Brain pericyte (primary cell): Measurements from ENCODE around the gene COPE.

Experiments used
- DNase-seq: peaks from one replicate; pipeline ENCODE4 v3.0.0-alpha.2; 2012; ENCODE audit warnings: low read depth, low spot score

COPE gene

GRCh38 chr19:18867751-18868150 lies 51.4 kb downstream of the COPE start:
- DNase-seq, result no peak

- no peak for DNase-seq
These were observed 52.0 kb downstream of the COPE start for GRCh38 chr19:18867199-18867598.

GRCh38 chr19:18866800-18867123 lies 52.4 kb downstream of the COPE start:
- DNase-seq, result no peak

GRCh38 chr19:18865973-18866799 lies 53.0 kb downstream of the COPE start:
- DNase-seq, result no peak

GRCh38 chr19:18865106-18865972 lies 53.8 kb downstream of the COPE start:
- DNase-seq, result no peak

GRCh38 chr19:18863843-18864362 lies 55.3 kb downstream of the COPE start:
- no peak for DNase-seq

- DNase-seq, result no peak
These were observed 56.0 kb downstream of the COPE start for GRCh38 chr19:18862976-18863842.

- DNase-seq, result no peak
These were observed 57.3 kb downstream of the COPE start for GRCh38 chr19:18861917-18862316.

- no peak for DNase-seq
These were observed 58.0 kb downstream of the COPE start for GRCh38 chr19:18861235-18861634.

DNA sequence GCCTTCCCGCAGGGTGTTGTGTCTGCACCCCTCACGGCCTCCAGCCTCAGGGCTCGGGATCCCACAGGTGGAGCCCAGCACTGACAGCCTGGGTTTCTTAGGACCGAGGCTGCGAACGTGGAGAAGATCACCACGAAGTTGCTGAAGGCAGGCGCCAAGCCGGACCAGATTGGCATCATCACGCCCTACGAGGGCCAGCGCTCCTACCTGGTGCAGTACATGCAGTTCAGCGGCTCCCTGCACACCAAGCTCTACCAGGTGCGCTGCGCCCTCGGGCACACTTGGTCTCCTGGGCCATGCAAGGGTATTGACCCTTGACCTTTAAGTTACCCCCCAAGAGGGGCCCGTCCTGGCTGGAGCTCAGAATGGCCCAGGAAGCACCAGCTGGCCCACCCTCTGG lies 58.5 kb downstream of the COPE start:
- DNase-seq, result no peak

GRCh38 chr19:18860302-18860700 lies 58.9 kb downstream of the COPE start:
- no peak for DNase-seq

- DNase-seq, result no peak
These were observed 59.4 kb downstream of the COPE start for GRCh38 chr19:18859676-18860301.

DNA sequence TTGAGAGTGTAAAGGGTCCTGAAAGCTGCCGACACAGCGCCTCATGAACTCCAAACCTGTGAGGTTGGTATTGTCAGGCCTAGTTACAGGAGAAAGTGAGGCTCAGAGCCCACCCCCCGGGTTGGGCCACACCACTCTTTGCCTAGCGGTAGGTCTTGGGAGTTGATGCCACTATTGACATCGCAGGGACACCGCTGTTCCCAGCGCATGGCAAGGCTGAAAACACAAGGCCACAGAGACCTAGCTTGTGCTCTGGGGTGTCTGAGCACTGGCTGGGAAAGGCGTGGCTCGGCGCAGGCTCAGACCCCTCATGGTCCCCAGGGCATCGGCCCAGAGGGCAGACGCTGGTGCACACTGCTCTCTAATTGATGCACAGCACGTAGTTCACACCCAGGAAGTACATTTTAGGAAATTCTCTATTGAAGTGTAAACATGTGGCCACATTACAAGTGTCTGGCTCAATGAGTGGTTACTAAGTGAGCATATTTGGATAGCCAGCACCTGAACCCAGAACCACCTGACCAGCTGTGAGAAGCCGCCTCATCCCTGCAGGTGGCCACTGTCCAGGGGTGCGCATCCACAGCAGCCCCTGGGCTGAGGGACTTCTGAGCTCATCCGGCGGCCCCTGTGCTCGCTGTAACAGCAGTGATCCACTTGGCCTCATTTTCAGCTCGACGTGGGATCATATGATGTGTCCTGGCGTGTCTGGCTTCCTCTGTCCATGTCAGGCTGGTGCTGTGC lies 60.1 kb downstream of the COPE start:
- DNase-seq, result no peak

DNA sequence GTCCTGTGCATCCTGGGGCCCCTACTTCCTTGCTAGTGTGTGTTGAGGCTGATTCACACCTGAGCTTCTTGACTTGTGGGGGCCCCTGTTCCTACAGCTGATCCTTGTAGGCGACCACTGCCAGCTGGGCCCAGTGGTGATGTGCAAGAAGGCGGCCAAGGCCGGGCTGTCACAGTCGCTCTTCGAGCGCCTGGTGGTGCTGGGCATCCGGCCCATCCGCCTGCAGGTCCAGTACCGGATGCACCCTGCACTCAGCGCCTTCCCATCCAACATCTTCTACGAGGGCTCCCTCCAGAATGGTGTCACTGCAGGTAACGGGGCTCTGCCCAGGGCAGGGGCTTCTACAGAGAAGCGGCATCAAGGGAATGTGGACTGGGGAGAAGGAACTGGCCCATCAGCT lies 62.0 kb downstream of the COPE start:
- no peak for DNase-seq

DNA sequence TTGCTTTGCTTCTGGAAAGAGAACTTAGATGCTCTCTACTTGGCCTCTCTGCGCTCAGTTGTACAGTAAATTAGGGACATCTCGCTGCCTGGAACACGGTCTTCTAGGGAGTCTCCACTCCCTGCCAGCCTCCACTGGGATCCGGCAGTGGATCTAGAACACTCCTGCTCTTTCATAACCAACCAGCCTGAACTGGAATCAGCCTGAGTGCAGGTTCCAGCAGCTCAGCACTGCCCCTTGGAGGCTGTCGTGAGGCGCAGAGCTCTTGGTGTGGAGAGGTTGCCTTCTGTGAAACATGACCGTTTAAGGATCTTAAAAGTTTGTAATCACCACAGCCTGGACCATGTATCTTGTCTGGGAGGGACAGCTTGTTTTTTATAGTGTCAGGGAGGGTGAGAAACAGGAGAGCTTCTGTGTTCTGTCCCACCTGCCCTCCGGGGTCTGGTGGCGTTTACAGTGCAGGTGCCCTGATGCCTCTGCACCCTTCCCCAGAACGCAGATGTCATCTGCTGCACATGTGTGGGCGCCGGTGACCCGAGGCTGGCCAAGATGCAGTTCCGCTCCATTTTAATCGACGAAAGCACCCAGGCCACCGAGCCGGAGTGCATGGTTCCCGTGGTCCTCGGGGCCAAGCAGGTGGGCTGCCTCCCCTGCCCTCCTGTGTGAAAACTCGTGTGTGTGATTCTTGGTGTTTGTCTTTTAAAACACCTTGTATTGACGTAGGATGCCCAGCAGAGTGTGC lies 62.6 kb downstream of the COPE start:
- DNase-seq, result no peak

DNA sequence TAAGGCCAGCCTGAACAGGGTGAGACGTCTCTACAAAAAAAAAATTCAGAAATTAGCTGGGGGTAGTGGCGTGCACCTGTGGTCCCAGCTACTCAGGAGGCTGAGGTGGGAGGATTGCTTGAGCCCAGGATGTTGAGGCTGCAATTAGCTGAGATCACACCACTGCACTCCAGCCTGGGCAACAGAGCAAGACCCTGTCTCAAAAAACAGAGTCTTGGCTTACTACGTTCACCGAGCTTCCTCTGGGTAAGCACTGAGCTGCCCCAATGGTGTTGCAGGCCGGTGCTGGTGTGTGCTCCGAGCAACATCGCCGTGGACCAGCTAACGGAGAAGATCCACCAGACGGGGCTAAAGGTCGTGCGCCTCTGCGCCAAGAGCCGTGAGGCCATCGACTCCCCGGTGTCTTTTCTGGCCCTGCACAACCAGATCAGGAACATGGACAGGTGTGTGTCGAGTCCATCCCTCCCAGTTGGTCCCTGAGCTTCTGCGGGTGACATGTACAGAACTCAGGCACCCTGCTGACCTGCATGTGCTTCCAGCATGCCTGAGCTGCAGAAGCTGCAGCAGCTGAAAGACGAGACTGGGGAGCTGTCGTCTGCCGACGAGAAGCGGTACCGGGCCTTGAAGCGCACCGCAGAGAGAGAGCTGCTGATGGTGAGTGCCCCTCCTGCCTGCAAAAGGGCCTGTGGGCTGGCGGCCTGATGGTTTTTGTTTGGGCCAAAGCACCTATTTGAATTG lies 63.4 kb downstream of the COPE start:
- no peak for DNase-seq

DNA sequence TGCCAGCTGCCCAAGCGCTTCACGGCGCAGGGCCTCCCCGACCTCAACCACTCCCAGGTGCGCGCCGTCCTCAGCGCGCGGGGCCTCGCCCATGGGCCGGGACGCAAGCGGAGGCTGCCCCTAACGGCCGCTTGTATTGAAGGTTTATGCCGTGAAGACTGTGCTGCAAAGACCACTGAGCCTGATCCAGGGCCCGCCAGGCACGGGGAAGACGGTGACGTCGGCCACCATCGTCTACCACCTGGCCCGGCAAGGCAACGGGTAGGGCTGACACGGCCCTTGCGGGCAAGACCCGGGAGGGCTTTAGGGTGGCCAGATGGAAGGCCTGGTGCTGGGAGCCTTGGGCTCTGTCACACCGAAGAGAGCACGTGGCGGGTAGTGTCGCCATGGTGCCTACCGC lies 64.2 kb downstream of the COPE start:
- DNase-seq, result no peak

DNA sequence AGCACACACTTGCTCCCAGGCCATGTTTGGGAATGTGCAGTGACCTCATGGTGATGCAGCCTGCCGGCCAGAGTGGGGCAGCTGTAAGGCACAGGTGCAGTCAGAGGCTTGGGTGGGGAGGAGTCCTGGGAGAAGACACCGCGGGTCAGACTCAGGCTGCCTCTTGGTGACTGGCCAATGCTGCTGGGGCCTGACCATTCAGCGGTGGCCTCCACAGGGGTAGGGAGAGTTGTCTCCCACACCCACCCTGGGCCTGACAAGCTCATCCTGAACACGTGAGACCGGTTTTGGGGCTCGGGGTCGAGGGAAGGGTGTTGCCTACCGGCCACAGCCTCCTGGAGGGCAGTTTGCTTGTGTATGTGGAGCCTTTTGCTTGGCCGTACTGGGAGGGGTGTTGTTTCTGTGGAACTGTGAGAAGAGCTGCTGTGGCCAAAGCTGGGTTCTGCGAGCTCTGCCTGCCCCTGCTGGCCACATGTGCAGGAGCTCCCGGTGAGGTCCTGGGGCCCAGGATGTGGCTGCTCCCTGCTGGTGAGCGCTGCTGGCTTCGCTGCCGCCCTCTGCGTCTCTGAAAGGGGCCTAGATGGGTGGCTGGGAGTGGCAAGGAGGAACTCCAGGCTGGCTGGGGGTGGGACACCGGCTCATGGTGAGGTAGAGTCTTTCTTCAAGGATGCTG lies 65.3 kb downstream of the COPE start:
- no peak for DNase-seq

DNA sequence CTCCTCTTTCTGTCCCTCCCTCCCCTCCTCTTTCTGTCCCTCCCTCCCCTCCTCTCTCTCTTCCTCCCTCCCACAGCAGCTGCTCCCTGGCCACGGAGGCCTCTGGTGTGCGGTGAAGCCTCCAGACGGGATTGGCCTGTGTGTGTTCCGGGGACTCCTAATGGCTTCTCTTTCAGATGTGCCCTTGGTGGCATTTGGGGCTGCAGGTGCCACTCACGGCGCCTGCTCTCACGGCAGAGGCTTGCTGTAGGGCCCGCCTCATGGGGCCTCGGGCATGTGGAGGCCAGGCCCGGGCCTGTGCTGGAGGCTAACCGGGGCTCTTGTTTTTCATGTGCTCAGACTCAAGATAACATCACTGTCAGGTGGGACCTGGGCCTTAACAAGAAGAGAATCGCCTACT lies 66.5 kb downstream of the COPE start:
- DNase-seq, result no peak
